ENCODE measurements around the gene SIRT1. TPM values are rescaled to one million over a fixed set of nuclear protein-coding genes. Genes with fewer than 3 reads are reported as not detected.
A peak's percentile ranks its signal among the peaks of the same experiment; 100 is the strongest.

SIRT1 gene
- total and polyA plus RNA-seq, 12 donors, result 4.9 to 18.0 (median 13.5) TPM

- no peaks in the 10 kb centered on the region for H3K9me3 ChIP-seq
- H3K27ac ChIP-seq, result peak overlapping the region; percentile 70 to 99 (median 93)
- intact Hi-C loops (cut with DNase I), result loop anchor here in 8 of 10 donors (10.0 kb wide), 3 partner anchors 225 to 455 kb away; partner anchors contain the start of gene HERC4 (in 2 of the 8)
- DNase-seq (peak; percentile 98), ATAC-seq (peak; percentile 94 to 100 (median 99))
- WGBS, 2 donors, result 0% methylated on average over 36 of the region's 36 CpGs
- H3K36me3 ChIP-seq, result no peaks in the 10 kb centered on the region
- H3K27me3 ChIP-seq, result no peaks in the 10 kb centered on the region
- H3K4me3 ChIP-seq, result peak overlapping the region; percentile 26 to 86 (median 70)
- H3K4me1 ChIP-seq, result peaks cover 0 to 8% (median 6%) of the 10 kb centered on the region in 9 donors
- peak in 1 of 9 donors; percentile 29 for TF ChIP-seq CTCF (IDR thresholded peaks at IDR 0.05)
Observed at GRCh38 chr10:67849331-67850011, 35.0 kb upstream of the SIRT1 start.

GRCh38 chr10:67851186-67851585, 33.3 kb upstream of the SIRT1 start:
- no peaks in the 10 kb centered on the region for H3K36me3 ChIP-seq
- H3K4me3 ChIP-seq, result no peak overlapping the region
- H3K4me1 ChIP-seq, result peaks cover 0 to 8% (median 6%) of the 10 kb centered on the region in 9 donors
- no peaks in the 10 kb centered on the region for H3K27me3 ChIP-seq
- TF ChIP-seq CTCF (IDR thresholded peaks at IDR 0.05), result no peak
- intact Hi-C loops (cut with DNase I), result loop anchor here in 8 of 10 donors (10.0 kb wide), 3 partner anchors 224 to 454 kb away; partner anchors contain the start of gene HERC4 (in 2 of the 8)
- ATAC-seq (no peak), DNase-seq (no peak)
- H3K27ac ChIP-seq, result no peak overlapping the region
- no peaks in the 10 kb centered on the region for H3K9me3 ChIP-seq
- 78 to 83% methylated on average over 2 of the region's 2 CpGs for WGBS, 2 donors

- no peaks in the 10 kb centered on the region for H3K9me3 ChIP-seq
- ATAC-seq, result no peak
- intact Hi-C loops (cut with DNase I), result loop anchor here in 8 of 10 donors (10.0 kb wide), 3 partner anchors 222 to 452 kb away; partner anchors contain the start of gene HERC4 (in 2 of the 8)
- H3K27me3 ChIP-seq, result no peaks in the 10 kb centered on the region
- H3K36me3 ChIP-seq, result no peaks in the 10 kb centered on the region
- 62 to 67% methylated on average over 5 of the region's 5 CpGs for WGBS, 2 donors
- H3K4me3 ChIP-seq, result no peak overlapping the region
- H3K27ac ChIP-seq, result no peak overlapping the region
- no peak for DNase-seq
- peaks cover 0 to 8% (median 6%) of the 10 kb centered on the region in 9 donors for H3K4me1 ChIP-seq
- no peak for TF ChIP-seq CTCF (IDR thresholded peaks at IDR 0.05)
Observed at GRCh38 chr10:67852761-67853160, 31.7 kb upstream of the SIRT1 start.

GRCh38 chr10:67853512-67853911, 30.9 kb upstream of the SIRT1 start:
- H3K36me3 ChIP-seq, result no peaks in the 10 kb centered on the region
- no peak overlapping the region for H3K4me3 ChIP-seq
- H3K9me3 ChIP-seq, result no peaks in the 10 kb centered on the region
- ATAC-seq (no peak), DNase-seq (no peak)
- H3K27ac ChIP-seq, result no peak overlapping the region
- no peak for TF ChIP-seq CTCF (IDR thresholded peaks at IDR 0.05)
- intact Hi-C loops (cut with DNase I), result loop anchor here in 8 of 10 donors (10.0 kb wide), 3 partner anchors 221 to 451 kb away; partner anchors contain the start of gene HERC4 (in 2 of the 8)
- peaks cover 0 to 8% (median 6%) of the 10 kb centered on the region in 9 donors for H3K4me1 ChIP-seq
- no peaks in the 10 kb centered on the region for H3K27me3 ChIP-seq
- 71 to 72% methylated on average over 3 of the region's 3 CpGs for WGBS, 2 donors
